DMS53 (cell line): ENCODE measurements around the gene AXL.
A peak's percentile ranks its signal among the peaks of the same experiment; 100 is the strongest.
"Not testable (repeated sequence)": the region's sequence is repeated elsewhere in the genome, so short reads cannot be mapped to it uniquely, and the experiment has no call there.

ENCODE experiments used
- DNase-seq: peaks from one replicate; lab custom pipeline; 2025; lab: John Stamatoyannopoulos, UW

The AXL gene

GRCh38 chr19:41218615-41219507 lies at the start of gene AXL:
AXL (plus strand) TSS chr19:41219223; CDS start chr19:41219393, 170 bp downstream.
- peak; percentile 23 for DNase-seq

- no peak for DNase-seq
Measured at GRCh38 chr19:41172297-41173164, 46.5 kb upstream of the AXL start.

- DNase-seq, result no peak
Measured at GRCh38 chr19:41174297-41174928, 44.6 kb upstream of the AXL start.

- peak; percentile 42 for DNase-seq
Measured at GRCh38 chr19:41175801-41176777, 42.9 kb upstream of the AXL start.

- not testable (repeated sequence) for DNase-seq
Measured at GRCh38 chr19:41180173-41180572, 38.9 kb upstream of the AXL start.

GRCh38 chr19:41186971-41187883 lies 31.8 kb upstream of the AXL start:
- no peak for DNase-seq

GRCh38 chr19:41187884-41188279 lies 31.1 kb upstream of the AXL start:
- DNase-seq, result no peak

- DNase-seq, result no peak
Measured at GRCh38 chr19:41189425-41190065, 29.5 kb upstream of the AXL start.

- DNase-seq, result no peak
Measured at GRCh38 chr19:41192574-41193429, 26.2 kb upstream of the AXL start, which contains the start of gene CYP2S1. CYP2S1 (plus strand) TSS chr19:41193219; CDS start chr19:41193265, 46 bp downstream.

- DNase-seq, result no peak
Measured at GRCh38 chr19:41193430-41194156, 25.4 kb upstream of the AXL start.

GRCh38 chr19:41194157-41194552 lies 24.9 kb upstream of the AXL start:
- no peak for DNase-seq

GRCh38 chr19:41195675-41196497 lies 23.1 kb upstream of the AXL start:
- DNase-seq, result no peak

- DNase-seq, result no peak
Measured at GRCh38 chr19:41198559-41198958, 20.5 kb upstream of the AXL start.

GRCh38 chr19:41203371-41203770 lies 15.7 kb upstream of the AXL start:
- no peak for DNase-seq

- DNase-seq, result peak; percentile 87
Measured at GRCh38 chr19:41204338-41204737, 14.7 kb upstream of the AXL start.

- no peak for DNase-seq
Measured at GRCh38 chr19:41205995-41206394, 13.0 kb upstream of the AXL start.

- no peak for DNase-seq
Measured at GRCh38 chr19:41206456-41206855, 12.6 kb upstream of the AXL start.
